ENCODE measurements around the gene ZNF74. TPM values are rescaled to one million over a fixed set of nuclear protein-coding genes. Genes with fewer than 3 reads are reported as not detected.
A peak's percentile ranks its signal among the peaks of the same experiment; 100 is the strongest.

ZNF74 gene
- total RNA-seq, 1 donor from 2014 or later = 4.3 TPM

DNA sequence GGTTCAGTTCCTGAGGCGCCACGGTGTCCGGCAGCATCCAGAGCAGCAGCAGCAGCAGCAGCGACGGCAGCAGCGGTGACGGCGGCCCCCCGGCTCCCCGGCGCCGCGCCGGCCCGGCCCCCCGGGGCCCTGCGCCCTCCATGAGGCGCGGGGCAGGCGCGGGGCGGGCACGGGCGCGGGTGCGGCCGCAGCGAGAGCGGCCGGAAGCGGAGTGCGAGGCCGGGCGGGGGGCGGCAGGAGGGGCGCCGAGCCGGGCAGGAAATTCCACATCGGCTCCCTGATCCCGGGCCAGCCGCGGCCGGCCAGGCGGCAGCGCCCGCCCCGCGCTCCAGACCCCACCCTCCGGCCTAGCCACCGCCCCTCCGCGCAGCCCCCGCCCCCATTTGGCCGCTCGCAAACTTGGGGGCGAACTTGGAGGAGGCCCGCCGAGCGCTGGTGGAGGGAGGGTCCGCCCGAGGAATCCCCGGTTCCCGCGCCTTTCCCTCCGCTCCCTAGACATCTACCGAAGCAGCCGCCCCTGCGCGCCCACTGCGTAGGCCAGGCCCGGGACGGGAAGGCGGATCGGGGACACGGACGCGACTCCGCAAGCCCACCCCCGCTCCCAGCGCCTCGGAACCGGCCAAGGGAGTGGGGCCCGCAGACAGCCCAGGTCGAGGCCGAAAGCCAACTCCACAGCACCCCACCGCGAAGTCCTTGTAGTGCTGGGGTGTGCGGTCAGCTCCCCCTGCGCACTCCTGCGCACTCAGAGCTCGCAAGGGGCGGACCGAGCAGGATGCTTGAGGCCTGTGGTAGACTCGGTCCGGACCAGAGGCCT lies 43.9 kb downstream of the ZNF74 start, which contains the start of gene SCARF2:
Gene SCARF2 (minus strand): TSS at position 213 of the 814 bp plus-strand sequence. CDS start 71 bp downstream, at position 142.
- CTCF ChIA-PET = no interaction called here
- ATAC-seq (ENCODE audit: low read depth) = peak; percentile 39
- peaks cover 24% of the 10 kb centered on the region for H3K4me1 Mint-ChIP-seq
- no peak within 1 kb of the TSS for H3K27ac Mint-ChIP-seq
- H3K9me3 Mint-ChIP-seq = no peaks in the 10 kb centered on the region
- POLR2A ChIA-PET = no interaction called here
- peak within 1 kb of the TSS; percentile 82 for H3K4me3 Mint-ChIP-seq
- H3K27me3 Mint-ChIP-seq = peaks cover 43% of the 10 kb centered on the region
- no peak for DNase-seq
- peaks cover 11% of the 10 kb centered on the region for H3K36me3 Mint-ChIP-seq (ENCODE audit: low read depth)
- no peak for TF ChIP-seq CTCF (IDR thresholded peaks at IDR 0.05)
- intact Hi-C loops (cut with micrococcal nuclease) = no loop called here

DNA sequence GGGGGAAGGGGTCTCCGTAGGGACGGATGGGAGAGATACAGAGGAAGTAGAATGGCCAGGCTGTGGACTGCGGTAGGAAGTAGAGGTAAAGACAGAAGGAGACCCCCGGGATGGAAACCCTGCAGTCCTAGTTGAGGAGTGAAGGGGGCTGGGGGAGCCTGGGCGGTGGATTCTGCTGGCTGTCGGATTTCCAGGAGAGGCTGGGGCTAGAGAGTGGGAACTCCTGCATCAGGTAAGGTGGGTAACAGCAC lies 44.4 kb downstream of the ZNF74 start:
- POLR2A ChIA-PET = no interaction called here
- DNase-seq = no peak
- peak overlapping the region; percentile 26 for H3K4me3 Mint-ChIP-seq

DNA sequence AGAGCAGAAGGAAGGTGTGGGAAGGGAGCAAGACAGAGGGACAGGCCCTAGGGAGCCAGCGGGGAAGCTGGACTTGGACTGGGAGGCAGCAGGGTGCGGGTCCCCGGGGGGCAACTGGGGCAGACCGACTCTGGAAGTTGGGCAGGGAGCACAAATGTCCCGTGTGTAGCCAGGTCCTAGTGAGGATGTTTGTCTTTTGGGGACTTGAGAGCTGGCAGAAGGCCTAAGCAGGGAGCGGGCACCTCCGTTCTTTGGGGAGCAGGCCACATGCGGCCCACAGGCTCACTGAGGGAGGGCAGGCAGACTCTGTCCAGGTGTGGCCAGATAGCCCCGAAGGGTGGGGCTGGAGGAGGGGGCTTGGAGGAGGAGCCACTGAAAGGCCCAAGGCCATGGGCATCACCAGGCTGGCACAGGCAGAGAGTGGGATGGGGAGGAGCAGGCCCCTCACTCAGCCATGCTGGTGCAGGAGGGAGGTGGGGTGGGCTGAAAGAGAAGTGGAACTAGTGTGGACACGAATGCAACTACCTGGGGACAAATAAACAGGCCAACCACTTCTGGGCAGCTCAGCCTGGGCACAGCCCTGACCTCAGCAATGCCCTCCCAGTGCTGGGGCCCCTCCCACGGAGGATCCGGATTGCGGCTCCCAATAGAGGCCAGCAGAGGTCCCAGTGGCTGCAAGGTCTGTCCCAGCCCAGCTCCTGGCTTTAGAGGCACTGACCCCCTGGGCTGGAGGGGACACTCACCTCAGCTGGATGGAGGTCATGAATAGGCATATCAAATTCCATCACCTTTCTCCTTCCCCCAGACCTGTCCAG lies 44.9 kb downstream of the ZNF74 start:
- Mint-ChIP-seq H3K27me3 (peaks cover 39% of the 10 kb centered on the region), H3K9me3 (no peaks in the 10 kb centered on the region), H3K4me1 (peaks cover 22% of the 10 kb centered on the region), H3K4me3 (peak overlapping the region; percentile 26), H3K27ac (no peak overlapping the region), H3K36me3 (ENCODE audit: low read depth) (peaks cover 19% of the 10 kb centered on the region)
- ChIA-PET POLR2A (no interaction called here), CTCF (interaction anchor here (0.7 kb wide), 1 partner anchor 384 kb away, joined by 3 read pairs; no protein-coding TSS in a partner anchor)
- no peak for ATAC-seq (ENCODE audit: low read depth)
- intact Hi-C loops (cut with micrococcal nuclease) = no loop called here
- no peak for TF ChIP-seq CTCF (IDR thresholded peaks at IDR 0.05)
- no peak for DNase-seq

More for the DNA sequence above, 44.4 kb downstream of the ZNF74 start:
- TF ChIP-seq CTCF (IDR thresholded peaks at IDR 0.05) = no peak
- Mint-ChIP-seq H3K27me3 (peaks cover 39% of the 10 kb centered on the region), H3K36me3 (ENCODE audit: low read depth) (peaks cover 16% of the 10 kb centered on the region), H3K4me1 (peaks cover 22% of the 10 kb centered on the region), H3K27ac (no peak overlapping the region), H3K9me3 (no peaks in the 10 kb centered on the region)
- intact Hi-C loops (cut with micrococcal nuclease) = no loop called here
- no peak for ATAC-seq (ENCODE audit: low read depth)
- CTCF ChIA-PET = interaction anchor here (0.7 kb wide), 1 partner anchor 384 kb away, joined by 3 read pairs; no protein-coding TSS in a partner anchor

DNA sequence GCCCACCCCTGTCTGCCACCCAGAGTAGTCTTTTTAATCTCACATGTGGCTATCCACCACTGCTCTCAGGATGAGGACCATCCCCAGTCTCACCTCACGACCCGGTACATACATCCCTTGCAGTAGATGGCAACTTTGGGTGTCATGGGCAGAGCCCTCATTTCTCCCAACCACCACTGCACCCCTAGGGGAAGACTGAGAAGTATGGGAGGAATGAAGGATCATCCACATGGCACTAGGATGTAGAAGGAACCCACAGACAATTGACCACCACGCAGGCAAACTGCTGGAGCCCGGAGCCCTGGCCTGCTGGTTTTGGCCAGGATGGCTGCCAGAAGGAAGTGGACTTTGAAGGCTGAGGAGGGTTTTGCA lies 45.6 kb downstream of the ZNF74 start:
- no peak for TF ChIP-seq CTCF (IDR thresholded peaks at IDR 0.05)
- CTCF ChIA-PET = no interaction called here
- peaks cover 36% of the 10 kb centered on the region for H3K27me3 Mint-ChIP-seq
- intact Hi-C loops (cut with micrococcal nuclease) = no loop called here
- ATAC-seq (ENCODE audit: low read depth) (no peak), DNase-seq (no peak)
- no peak overlapping the region for H3K27ac Mint-ChIP-seq
- POLR2A ChIA-PET = no interaction called here
- no peaks in the 10 kb centered on the region for H3K9me3 Mint-ChIP-seq
- H3K36me3 Mint-ChIP-seq (ENCODE audit: low read depth) = peaks cover 26% of the 10 kb centered on the region
- peaks cover 22% of the 10 kb centered on the region for H3K4me1 Mint-ChIP-seq
- H3K4me3 Mint-ChIP-seq = no peak overlapping the region

DNA sequence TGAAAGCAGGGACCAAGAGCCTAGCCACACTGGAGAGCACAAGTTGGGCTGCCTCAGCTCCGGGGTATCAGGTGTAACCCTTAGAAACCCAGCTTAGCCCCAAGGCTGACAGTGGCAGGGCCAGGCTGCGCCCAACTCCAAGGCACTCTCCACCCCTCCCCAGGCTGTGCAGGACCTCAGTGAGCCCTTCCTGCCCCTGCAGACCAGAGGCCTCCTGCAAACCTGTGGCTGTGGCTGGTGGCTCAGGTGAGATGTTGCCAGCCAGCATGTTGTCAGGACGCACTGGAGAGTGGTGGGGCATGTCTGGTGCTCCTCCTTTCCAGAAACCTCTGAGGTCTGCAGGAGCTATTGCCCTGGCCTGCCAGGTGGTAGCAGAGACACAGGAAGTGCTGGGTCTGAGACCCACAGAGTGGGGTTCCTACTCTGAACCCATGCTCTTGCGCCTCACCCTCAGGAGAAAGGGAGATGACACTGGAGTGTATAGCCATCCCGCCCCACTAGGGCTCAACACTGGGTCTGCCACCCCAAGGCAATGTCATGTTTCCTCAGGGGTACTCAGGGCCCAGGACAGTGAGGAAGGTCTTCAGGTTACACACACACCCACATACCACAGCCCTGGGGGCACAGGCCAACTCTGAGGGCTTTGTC lies 46.1 kb downstream of the ZNF74 start:
- Mint-ChIP-seq H3K27me3 (peaks cover 31% of the 10 kb centered on the region), H3K36me3 (ENCODE audit: low read depth) (peaks cover 31% of the 10 kb centered on the region), H3K9me3 (no peaks in the 10 kb centered on the region), H3K27ac (no peak overlapping the region), H3K4me3 (no peak overlapping the region), H3K4me1 (peaks cover 20% of the 10 kb centered on the region)
- no peak for DNase-seq
- ChIA-PET POLR2A (no interaction called here), CTCF (no interaction called here)
- intact Hi-C loops (cut with micrococcal nuclease) = no loop called here
- no peak for TF ChIP-seq CTCF (IDR thresholded peaks at IDR 0.05)
- ATAC-seq (ENCODE audit: low read depth) = no peak
